Activated CD4-positive, alpha-beta T cell treated with anti-CD3 and anti-CD28 coated beads, Interleukin-2, Interleukin-4, amounts not matched to agents 100 ng/mL and 50 ng/mL, durations not matched to agents 16 hours and 8 hours (primary cell): Measurements from ENCODE around the gene TFEC.
"Not testable (repeated sequence)": the region's sequence is repeated elsewhere in the genome, so short reads cannot be mapped to it uniquely, and the experiment has no call there.

Experiments used
- DNase-seq: peaks from one replicate; pipeline ENCODE4 v3.0.0-alpha.2; 2020; ENCODE audit warnings: low spot score

TFEC gene, protein sequence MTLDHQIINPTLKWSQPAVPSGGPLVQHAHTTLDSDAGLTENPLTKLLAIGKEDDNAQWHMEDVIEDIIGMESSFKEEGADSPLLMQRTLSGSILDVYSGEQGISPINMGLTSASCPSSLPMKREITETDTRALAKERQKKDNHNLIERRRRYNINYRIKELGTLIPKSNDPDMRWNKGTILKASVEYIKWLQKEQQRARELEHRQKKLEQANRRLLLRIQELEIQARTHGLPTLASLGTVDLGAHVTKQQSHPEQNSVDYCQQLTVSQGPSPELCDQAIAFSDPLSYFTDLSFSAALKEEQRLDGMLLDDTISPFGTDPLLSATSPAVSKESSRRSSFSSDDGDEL

DNA sequence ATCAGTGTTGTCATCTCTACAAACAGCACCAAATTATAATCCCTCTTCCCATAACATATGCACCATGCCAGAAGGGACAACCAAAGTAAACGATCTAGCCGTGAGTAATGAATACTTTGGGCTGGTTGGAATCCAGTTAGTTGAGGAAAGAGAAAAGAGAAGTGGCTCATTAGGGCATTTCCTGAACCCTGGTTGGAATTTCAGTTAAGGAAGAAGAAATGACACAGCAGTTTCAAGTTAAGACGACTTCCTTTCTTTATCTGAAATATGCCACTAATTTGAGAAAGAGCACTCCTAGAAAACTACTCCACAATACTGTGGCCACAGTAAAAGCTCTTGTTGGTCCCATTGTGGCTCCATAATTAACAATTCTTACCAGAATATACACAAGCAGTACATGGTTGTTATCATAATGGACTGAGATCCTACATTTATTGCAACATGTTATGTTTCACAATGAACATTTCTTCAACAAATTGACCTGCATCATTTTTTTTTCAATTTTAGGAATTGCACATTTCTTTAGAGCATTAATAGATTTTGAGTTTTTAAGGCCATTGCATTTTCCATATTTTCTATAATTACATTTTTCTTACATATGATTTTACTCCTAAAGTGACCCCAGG, at the start of gene TFEC:
Gene TFEC, minus strand, starts transcription at position 113 of the 626 bp plus-strand sequence. CDS start 46,322 bp downstream, outside the sequence.
- no peak for DNase-seq

DNA sequence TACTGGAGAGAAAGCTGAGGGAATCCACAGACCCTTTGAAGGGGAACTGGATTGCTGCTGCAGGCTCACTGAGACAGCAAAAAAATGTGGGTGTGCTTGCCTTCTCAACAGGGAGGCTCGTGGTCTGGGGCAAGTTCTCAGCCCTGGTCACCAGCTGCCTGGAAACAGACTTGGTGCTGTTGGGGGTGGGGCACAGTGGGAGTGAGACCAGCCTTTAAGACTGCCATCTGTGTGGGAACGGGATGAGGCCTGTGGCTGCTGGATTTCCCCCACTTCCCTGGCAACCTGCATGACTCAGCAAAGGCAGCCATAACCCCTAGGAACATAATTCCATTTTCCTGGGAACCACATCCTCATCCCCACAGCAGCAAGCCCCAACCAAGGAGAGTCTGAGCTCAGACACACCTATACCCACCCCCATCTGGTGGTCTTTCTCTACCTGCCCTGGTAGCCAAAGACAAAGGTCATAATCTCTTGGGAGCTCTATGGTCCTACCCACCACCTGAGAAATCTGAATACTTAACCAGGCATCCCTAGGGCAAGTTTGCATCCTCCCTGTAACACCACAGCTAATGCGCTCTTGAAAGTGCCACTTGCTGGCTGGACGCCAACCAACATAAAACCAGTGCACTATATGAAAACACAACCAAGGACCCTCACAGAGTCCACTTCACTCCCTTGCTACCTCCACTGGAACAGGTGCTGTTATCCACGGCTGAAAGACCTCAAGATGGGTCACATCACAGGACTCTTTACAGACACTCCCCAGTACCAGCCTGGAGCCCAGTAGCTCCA, 45.0 kb upstream of the TFEC start:
- no peak for DNase-seq

DNA sequence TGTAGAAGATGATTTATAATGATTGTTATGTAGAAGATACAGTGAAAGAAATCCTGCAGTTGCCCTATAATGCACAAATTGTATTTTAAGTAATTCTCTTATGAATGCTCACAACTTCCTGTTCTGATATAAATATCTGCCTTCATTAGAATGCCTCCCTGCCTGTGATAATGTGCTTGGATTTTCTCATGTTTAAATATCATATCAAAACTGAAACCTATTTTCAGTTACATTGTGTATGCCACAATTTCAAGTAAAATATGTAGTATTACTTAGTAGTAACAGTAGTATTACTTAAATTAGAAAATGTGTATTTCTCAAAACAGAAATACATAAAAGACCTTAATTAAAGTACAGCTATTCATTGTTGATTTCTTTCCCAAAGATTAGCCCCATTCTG, 41.1 kb upstream of the TFEC start:
- DNase-seq = no peak

DNA sequence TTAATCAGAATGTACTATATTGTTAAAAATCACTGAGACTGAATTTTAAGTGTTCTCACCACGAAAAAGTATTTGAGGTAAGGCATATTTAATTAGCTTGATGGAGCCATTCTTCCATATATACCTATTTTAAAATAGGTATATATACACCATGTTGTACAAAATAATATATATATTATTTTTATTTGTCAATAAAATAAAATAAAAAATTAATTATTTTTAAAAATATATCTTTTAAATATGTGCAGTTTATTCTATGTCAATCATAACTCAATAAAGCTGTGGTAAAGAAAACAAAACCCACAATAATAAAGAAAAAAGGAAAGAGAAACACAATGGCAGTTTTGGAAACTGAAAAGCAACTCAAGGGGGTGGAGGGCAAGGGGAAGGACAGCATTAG, 33.6 kb upstream of the TFEC start:
- no peak for DNase-seq

DNA sequence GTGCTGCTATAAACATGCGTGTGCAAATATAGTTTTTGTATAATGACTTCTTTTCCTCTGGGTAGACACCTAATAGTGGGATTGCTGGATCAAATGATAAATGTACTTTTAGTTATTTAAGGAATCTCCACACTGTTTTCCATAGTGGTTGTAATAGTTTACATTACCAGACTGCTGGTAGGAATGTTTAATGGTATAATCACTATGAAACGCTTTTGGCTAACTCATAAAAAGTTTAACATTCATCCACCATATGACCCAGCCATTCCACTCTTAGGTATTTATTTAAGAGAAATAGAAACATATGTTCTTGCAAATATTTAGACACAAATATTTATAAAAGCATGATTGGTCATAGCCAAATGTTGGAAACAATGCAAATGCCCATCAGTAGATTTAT, 32.1 kb upstream of the TFEC start:
- no peak for DNase-seq

DNA sequence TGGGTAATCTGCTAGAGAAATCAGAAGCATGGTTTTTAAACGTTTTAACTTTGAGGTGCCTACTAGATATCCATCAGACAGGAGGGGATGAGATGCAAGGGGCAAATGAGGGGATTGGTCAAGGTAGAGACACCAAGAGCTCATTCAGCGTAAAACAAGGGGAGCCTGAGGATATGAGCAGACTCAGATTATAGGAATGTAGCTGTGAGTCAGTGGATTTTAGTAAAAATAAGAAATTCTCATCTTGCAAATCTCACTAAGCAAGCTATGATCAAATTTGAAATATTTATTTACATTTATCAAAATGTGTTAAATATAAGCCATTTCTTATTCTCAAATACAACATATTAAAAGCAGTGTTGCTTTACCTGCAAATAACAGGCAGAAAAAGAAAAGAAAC, 21.4 kb upstream of the TFEC start:
- DNase-seq = no peak

DNA sequence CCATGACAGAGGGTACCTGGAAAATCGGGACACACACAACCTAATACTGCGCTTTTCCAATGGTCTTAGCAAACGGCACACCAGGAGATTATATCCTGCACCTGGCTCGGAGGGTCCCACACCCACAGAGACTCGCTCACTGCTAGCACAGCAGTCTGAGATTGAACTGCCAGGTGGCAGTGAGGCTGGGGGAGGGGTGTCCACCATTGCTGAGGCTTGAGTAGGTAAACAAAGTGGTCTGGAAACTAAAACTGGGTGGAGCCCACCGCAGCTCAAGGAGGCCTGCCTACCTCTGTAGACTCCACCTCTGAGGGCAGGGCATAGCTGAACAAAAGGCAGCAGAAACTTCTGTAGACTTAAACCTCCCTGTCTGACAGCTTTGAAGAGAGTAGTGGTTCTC, 16.7 kb upstream of the TFEC start:
- not testable (repeated sequence) for DNase-seq

DNA sequence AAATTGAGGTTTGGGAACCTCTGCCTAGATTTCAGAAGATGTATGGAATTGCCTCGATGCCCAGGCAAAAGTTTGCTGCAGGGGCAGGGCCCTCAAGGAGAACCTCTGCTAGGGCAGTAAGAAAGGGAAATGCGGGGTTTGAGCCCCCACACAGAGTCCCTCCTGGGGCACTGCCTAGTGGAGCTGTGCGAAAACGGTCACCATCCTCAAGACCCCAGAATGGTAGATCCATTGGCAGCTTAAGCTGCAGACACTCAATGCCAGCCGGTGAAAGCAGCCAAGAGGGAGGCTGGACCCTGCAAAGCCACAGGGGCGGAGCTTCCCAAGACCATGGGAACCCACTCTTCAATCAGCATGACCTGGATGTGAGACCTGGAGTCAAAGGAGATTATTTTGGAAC, 15.0 kb upstream of the TFEC start:
- no peak for DNase-seq

DNA sequence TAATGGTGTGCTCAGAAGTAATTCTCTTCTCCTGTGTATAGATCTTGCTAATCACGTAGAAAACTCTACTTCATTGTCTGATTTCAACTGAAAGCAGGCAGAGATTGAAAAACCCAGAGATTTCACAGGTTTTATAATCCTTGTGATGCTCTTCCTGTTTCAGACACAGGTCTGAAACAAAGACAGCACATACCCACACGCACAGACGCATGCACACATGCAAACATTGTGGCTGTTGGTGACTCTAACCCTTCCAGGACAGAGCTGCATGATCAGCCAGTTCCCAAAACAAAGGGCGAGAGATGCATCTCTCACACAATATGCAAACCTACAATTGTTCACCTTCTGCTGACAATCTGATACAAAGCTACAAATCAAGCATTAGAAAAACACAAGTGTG, 11.1 kb upstream of the TFEC start:
- no peak for DNase-seq

DNA sequence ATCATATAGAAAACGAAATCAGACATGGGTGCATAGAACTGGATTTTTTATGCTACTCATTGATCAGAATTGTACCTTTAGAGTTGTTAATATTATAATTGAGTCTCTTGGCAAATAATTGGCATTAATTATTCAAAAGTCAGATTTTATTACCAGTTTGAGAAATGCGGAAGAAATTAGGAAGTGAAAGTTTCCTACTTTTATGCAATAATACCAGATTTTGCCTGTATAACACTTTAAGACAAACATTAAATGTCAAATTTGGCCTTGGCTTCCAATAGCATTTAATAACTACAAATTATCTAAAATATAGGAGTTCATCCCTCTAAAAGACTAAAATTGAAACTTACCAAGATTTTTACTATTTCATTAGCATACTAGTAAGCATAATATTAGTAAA, 6.8 kb upstream of the TFEC start:
- no peak for DNase-seq

DNA sequence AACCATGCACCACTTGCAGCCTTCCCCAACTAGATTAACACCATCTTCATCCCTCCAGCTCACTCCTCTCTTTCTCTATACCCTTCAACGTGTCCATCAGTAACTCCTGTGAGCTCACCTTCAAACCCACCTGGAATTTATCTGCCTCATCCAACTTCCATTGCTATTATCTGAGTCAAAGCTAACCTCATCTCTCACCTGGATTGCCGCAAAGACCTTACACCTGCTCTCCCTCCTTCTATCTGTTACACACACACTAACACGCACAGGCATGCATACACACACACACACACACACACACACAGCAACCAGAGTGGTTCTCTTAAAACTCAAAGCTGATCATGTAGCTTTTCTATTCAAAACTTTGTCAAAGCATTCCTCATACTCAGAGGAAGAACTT, 3.8 kb upstream of the TFEC start:
- DNase-seq = no peak

DNA sequence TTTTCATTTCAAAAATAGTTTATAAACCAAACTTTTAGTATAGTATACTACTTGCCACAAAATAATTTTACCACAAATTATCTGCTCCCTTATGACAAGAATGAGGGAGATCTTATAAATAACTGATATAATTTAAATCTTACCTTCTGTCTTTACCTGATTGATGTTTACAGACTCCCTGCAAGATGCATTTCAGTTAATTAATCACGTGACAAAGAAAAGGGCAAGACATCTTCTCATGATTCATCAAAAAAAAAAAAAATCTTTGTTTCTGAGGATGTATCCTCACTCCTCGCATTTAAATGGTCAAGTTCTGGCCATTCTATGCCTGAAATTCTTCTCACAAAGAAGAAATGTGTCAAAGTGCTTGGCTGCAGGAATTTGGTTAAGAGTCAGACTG, 2.3 kb upstream of the TFEC start:
- no peak for DNase-seq

DNA sequence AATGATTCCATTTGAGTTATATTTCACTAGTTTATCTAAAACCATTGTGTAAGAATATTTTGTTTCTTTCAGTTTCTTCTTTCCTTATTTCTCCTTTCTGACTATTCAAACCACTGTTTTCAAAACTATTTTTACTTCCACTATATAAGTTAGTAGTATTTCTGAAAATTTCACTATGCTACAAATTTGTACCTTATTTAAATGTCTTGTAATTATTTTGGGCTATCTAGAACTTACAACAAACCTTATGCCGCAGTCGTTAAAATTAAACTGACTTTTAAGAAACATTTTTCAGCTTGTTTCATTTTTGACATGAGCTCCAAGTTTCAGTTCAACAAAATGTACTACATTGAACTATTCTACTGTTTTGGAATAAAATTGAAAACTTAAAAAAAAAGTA, 1.8 kb downstream of the TFEC start:
- DNase-seq = no peak

DNA sequence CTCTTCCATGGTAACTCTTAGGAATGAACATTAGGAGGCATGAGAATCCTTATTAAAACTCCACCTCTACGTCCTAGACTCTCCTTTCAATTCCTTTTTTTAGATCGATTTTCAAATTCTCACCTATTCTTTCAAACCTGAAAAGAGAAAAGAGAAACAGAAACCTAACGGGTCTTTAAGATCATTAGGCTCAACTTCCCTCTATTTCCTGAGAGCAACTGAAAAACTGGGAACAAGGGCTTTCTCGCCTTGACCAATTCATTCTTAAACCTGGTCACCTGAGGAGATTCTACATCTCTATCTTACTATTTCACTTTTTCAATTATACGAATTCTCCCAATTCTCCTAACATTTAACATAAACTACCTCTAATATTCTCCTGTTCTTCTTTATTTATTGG, 2.8 kb downstream of the TFEC start:
- no peak for DNase-seq

DNA sequence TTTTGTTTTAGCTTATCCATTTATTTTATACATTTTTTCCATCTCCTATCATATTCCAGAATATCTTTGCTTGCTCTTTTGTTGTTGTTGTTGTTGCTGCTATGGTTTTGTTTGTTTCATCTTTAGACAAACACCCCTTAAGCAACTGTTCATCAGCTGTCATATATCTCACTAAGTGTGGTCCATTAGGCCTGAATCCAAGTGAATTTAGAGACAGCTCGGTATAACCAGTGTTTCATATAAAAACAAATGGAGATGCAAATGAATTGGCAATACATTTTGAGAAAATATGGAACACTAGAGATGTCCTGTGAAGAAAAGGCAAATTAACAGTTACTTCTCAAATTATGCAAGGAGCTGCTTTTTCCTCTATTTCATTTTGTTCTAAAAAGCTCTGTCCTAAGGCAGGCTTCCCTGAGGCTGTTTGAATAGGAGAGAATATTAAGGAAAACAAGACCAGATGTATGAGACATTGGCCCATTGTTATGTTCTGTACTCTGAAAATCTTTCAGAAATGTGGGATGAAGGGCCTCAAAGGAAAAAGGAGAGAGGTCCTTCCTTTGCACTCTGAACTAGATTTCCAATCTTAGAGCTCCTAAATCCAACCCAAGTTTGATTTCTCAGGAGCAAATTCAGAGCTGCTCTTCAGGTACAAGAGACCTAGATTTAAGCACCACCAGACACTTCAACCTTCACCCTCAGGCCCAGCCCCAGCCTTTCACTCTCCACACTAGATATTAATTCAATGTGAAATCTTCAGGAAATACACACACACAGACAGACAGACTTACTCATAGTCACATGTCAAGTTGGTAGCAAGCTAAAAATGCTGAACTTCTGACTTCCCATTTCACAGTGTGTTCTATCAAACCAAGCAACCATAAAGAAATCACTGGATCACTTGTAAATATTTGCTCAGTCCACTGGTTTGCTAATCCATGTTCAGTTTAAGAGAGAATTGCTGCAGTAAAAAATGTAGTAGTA, 5.4 kb downstream of the TFEC start:
- no peak for DNase-seq

DNA sequence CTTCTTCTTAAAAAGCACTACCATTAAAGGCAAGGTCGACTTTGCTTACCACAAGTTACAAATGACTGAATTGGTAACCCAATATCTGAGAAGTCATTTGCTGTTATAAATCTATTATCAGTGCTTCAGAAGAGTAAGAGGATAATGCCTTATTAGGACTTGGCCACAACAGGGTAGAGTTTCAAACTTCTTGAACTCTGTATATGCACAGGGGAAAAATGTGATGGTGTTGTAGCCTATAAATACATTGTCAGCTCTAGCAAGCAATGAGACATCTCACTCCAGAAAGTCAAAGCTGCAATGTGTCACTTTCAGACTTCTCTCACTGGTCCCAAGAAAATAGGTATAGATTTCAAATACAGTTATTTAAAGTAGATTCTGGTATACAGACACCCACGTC, 9.3 kb downstream of the TFEC start:
- no peak for DNase-seq

DNA sequence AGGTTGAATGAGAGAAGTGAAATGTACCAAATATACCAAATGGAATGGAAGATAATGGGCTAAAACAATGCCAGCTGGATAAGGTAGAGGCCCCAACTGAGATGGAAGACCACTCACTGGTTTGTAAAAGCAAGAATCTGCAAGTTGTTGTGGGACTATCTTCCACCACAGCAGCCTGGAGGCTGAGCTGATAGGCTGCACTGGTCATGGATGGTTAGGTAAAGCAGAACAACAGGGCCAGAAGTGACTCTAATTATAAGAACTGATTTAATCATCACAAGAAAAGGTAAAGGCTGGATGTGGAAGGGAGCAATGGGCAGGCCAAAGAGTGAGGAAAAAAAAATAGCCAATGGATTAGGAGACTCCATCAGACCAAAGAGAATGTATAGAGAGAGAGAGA, 11.8 kb downstream of the TFEC start:
- DNase-seq = no peak

DNA sequence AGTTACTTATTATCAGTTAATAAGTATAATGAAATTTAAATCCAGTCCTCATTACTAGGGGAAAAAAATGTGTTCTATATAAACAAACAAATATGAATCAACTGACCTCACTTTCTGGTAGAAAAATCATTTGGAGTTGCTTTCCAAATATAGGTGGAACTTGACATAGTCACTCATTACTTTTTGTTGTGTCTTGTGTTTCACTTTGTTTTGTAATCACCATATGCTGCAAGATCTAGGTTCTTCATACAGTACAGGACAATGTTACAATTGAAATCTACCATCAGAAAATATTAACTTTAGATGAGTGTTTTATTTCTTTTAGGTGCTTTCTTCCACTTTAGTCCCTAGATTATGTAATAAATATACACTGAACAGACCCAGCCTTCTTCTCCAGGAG, 16.9 kb downstream of the TFEC start:
- no peak for DNase-seq

DNA sequence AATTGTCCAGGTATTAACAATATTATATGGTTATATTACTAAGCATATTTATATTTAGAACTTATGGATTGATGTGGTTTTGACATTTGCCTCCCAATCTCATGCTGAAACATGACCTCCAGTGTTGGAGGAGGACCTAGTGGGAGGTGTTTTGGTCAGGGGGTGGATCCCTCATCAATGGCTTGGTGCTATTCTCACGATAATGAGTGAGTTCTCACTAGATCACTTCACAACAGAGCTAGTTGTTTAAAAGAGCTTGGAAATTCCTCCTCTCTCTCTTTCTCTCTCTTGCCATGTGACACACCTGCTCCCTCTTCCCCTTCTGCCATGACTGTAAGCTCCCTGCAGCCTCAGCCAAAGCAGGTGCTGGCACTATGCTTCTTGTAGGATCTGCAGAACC, 19.0 kb downstream of the TFEC start:
- DNase-seq = no peak

DNA sequence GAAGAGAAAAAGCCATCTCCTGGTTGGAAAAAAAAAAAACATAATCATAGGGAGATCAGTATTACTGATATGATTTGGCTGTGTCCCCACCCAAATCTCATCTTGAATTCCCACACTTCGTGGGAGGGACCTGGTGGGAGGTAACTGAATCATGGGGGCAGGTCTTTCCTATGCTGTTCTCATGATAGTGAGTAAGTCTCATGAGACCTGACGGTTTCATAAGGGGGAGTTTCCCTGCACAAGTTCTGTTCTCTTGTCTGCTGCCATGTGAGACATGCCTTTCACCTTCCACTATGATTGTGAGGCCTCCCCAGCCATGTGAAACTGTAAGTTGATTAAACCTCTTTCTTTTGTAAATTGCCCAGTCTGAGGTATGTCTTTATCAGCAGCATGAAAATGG, 25.8 kb downstream of the TFEC start:
- DNase-seq = not testable (repeated sequence)

DNA sequence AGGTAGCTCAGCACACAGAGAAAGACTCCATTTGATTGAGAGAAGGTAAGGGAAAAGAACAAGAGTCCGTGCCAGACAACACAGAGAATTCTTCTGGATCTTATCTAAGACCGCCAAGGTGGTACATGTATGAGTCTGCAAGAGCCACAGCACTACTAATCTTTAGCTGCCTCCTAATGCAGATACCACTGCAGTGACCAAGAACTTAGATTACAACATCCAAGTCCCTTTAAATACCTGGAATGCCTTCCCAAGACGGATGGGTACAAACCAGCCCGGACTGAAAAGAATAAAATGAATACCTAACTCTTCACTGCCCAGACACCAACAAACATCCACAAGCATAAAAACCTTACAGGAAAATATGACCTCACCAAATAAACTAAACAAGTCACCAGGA, 33.3 kb downstream of the TFEC start:
- no peak for DNase-seq

DNA sequence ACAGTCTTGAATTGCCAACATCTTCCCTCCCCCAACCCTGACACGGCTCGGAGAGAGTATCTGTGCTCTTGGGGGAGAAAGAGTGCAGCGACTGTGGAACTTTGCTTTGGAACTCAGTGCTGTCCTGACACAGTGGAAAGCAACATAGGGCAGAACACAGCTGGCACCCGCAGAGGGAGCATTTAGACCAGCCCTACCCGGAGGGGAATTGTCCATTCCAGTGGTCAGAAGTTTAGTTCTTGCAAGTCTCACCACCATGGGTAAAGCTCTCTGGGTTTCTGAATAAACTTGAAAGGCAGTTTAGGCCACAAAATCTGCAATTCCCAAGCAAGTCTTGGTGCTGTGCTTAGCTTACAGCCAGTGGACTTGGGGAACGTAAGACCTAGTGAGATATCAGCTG, 34.9 kb downstream of the TFEC start:
- no peak for DNase-seq
